ENCODE results near the gene SUPT7L. TPM values are rescaled to one million over a fixed set of nuclear protein-coding genes. Genes with fewer than 3 reads are reported as not detected.

Gene SUPT7L
- total RNA-seq, 1 experiment from 2014 or later: 35.5 TPM

DNA sequence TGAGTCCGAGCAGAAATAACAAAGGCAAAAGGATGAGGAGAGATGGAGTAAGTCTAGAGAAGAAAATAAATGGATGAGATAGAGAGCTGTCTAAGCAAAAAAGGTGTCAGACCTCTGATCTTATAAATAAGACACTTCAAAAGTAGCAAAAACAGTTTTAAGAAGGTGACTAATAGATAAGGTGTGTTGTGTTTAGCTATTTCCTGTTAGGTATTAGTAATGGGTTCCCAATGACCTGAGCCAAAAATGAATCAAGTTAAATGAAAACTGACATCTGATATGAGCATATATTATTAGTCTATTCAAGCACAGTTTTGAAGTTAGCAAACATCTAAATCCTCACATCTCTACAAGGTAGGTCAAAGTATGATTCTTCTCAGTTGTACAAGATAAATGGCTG is 10.6 kb downstream of the SUPT7L start:
- no TSS peak for BruUV-seq (replicated peaks)
- peak overlapping the region; percentile 12 for H3K27ac Mint-ChIP-seq (ENCODE audit: unreplicated experiment)
- TF ChIP-seq, protein P1, sequence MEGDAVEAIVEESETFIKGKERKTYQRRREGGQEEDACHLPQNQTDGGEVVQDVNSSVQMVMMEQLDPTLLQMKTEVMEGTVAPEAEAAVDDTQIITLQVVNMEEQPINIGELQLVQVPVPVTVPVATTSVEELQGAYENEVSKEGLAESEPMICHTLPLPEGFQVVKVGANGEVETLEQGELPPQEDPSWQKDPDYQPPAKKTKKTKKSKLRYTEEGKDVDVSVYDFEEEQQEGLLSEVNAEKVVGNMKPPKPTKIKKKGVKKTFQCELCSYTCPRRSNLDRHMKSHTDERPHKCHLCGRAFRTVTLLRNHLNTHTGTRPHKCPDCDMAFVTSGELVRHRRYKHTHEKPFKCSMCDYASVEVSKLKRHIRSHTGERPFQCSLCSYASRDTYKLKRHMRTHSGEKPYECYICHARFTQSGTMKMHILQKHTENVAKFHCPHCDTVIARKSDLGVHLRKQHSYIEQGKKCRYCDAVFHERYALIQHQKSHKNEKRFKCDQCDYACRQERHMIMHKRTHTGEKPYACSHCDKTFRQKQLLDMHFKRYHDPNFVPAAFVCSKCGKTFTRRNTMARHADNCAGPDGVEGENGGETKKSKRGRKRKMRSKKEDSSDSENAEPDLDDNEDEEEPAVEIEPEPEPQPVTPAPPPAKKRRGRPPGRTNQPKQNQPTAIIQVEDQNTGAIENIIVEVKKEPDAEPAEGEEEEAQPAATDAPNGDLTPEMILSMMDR (IDR thresholded peaks at IDR 0.05; ENCODE audit: unreplicated experiment): no peak
- no peaks in the 10 kb centered on the region for H3K9me3 Mint-ChIP-seq (ENCODE audit: low read depth, unreplicated experiment)
- DNase-seq: no peak
- CTCF ChIA-PET: interaction anchor here (1.0 kb wide), 1 partner anchor 11 kb away, joined by 4 read pairs; the partner anchor contains the start of genes SLC4A1AP and SUPT7L
- peaks cover 47% of the 10 kb centered on the region for H3K36me3 Mint-ChIP-seq (ENCODE audit: insufficient read depth, unreplicated experiment)
- peaks cover 23% of the 10 kb centered on the region for H3K4me1 Mint-ChIP-seq (ENCODE audit: low read depth, unreplicated experiment)
- H3K4me3 Mint-ChIP-seq (ENCODE audit: low read depth, unreplicated experiment): no peak overlapping the region
- intact Hi-C loops (cut with micrococcal nuclease; ENCODE audit: unreplicated experiment): no loop called here
- no peaks in the 10 kb centered on the region for H3K27me3 Mint-ChIP-seq (ENCODE audit: unreplicated experiment)

DNA sequence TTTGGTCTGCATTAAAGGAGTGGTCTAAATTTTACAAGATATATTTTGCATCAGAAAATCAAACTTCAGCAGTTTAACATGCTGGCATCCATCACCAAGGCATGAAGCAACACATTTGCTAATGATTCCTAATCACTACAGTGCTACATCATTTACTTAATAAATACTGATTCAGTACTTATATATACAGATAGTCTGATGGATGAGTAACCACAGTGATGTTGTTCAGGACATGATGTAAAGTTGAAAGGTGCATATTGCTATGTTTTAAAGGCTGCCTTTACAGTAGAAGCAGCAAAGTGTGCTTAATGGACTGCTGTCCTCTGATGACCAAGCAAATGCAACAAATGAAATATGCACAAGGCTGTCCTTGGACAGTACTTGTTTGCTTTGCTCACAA is 11.1 kb downstream of the SUPT7L start:
- BruUV-seq (replicated peaks): no TSS peak
- Mint-ChIP-seq H3K27me3 (ENCODE audit: unreplicated experiment) (no peaks in the 10 kb centered on the region), H3K9me3 (ENCODE audit: low read depth, unreplicated experiment) (no peaks in the 10 kb centered on the region), H3K4me3 (ENCODE audit: low read depth, unreplicated experiment) (no peak overlapping the region), H3K36me3 (ENCODE audit: insufficient read depth, unreplicated experiment) (peaks cover 51% of the 10 kb centered on the region), H3K27ac (ENCODE audit: unreplicated experiment) (peak overlapping the region; percentile 12), H3K4me1 (ENCODE audit: low read depth, unreplicated experiment) (peaks cover 23% of the 10 kb centered on the region)
- intact Hi-C loops (cut with micrococcal nuclease; ENCODE audit: unreplicated experiment): no loop called here
- TF ChIP-seq, protein P1 (IDR thresholded peaks at IDR 0.05; ENCODE audit: unreplicated experiment): no peak
- no peak for DNase-seq
- CTCF ChIA-PET: interaction anchor here (1.0 kb wide), 1 partner anchor 11 kb away, joined by 4 read pairs; the partner anchor contains the start of genes SLC4A1AP and SUPT7L

DNA sequence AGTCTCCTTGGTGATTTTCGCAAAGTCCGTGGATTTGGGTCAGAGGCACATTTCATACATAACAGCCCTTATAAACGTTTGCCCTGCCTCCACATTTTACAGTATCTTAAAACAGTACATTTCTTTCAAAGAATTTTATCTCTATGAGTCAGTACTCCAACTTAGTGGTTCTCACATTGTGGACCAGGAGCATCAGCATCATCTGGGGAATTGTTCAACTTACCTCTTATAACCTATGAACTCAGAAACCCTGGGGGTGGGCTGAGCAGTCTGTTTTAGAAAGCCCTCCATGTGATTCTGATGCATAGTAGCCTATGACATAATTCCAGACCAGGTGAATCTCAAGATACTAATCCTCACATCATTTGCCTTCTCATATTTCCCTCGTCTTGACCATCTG is 12.4 kb downstream of the SUPT7L start:
- Mint-ChIP-seq H3K4me3 (ENCODE audit: low read depth, unreplicated experiment) (no peak overlapping the region), H3K27me3 (ENCODE audit: unreplicated experiment) (no peaks in the 10 kb centered on the region), H3K4me1 (ENCODE audit: low read depth, unreplicated experiment) (peaks cover 23% of the 10 kb centered on the region), H3K27ac (ENCODE audit: unreplicated experiment) (no peak overlapping the region), H3K9me3 (ENCODE audit: low read depth, unreplicated experiment) (no peaks in the 10 kb centered on the region), H3K36me3 (ENCODE audit: insufficient read depth, unreplicated experiment) (peaks cover 57% of the 10 kb centered on the region)
- intact Hi-C loops (cut with micrococcal nuclease; ENCODE audit: unreplicated experiment): no loop called here
- TF ChIP-seq, protein P1 (IDR thresholded peaks at IDR 0.05; ENCODE audit: unreplicated experiment): no peak
- BruUV-seq (replicated peaks): no TSS peak
- CTCF ChIA-PET: no interaction called here
- no peak for DNase-seq

DNA sequence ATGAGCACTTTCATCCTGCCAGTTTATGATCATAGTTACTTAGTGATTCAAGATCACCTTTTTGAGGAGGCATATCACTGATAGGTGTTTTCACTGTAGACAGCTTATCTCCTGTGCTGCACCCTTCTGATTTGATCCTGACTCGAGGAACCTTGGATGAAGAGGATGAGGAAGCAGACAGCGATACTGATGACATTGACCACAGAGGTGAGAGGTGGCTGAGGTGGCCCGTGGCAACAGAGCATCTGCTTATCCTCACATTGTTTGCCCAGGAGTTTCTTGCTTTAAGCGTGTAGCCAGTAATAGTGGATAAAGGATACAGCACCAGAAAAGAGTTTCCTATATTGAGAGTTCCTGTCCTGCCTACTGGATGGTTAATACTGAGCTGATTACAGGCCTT is 15.7 kb downstream of the SUPT7L start:
- H3K27me3 Mint-ChIP-seq (ENCODE audit: unreplicated experiment): no peaks in the 10 kb centered on the region

More for the DNA sequence above, 15.7 kb downstream of the SUPT7L start:
- no peak overlapping the region for H3K4me3 Mint-ChIP-seq (ENCODE audit: low read depth, unreplicated experiment)
- intact Hi-C loops (cut with micrococcal nuclease; ENCODE audit: unreplicated experiment): no loop called here
- TF ChIP-seq, protein P1 (IDR thresholded peaks at IDR 0.05; ENCODE audit: unreplicated experiment): no peak
- peaks cover 6% of the 10 kb centered on the region for H3K4me1 Mint-ChIP-seq (ENCODE audit: low read depth, unreplicated experiment)
- no peaks in the 10 kb centered on the region for H3K9me3 Mint-ChIP-seq (ENCODE audit: low read depth, unreplicated experiment)
- no peak for DNase-seq
- no peak overlapping the region for H3K27ac Mint-ChIP-seq (ENCODE audit: unreplicated experiment)
- BruUV-seq (replicated peaks): no TSS peak
- CTCF ChIA-PET: interaction anchor here (0.8 kb wide), 1 partner anchor 126 kb away, joined by 4 read pairs; no protein-coding TSS in a partner anchor
- H3K36me3 Mint-ChIP-seq (ENCODE audit: insufficient read depth, unreplicated experiment): peaks cover 52% of the 10 kb centered on the region
